Fibroblast of upper back skin (primary cell): ENCODE measurements around the gene CHCHD6.

Experiments used
- DNase-seq: peaks from one replicate; pipeline ENCODE4 v3.0.0-alpha.2; 2013

The CHCHD6 gene

DNA sequence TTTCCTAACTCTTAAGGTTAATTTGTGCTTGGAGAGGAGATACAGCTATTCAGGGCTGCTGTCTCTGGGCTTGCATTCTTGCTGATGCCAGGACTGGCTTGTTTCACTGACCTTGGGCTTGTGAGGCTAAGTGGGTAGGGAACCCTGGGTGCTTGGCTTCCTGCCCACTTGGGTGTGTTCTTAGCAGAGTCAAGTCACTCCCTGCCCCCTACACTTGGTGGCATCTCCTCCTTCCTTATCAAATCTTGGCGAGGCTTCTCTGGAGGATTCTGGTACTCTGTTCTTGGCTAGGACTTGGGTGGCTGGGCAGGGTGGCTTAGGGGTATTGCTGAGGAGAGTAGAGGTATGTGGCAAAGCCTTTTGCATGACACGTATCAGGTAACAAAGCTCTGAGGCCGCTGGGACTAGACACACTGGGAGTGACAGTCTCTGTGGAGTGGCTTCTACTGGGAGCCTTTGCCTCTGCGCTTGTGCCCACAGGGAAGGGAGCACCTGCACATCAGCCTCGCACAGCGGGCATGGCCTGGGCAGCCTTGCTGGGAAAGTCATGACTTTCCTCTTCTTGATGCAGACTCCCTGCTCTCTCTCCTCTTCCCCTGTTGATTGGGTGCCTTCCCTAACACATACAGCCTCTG is 41.8 kb downstream of the CHCHD6 start:
- no peak for DNase-seq

- peak; percentile 68 for DNase-seq
Measured at GRCh38 chr3:126746395-126747177, 42.5 kb downstream of the CHCHD6 start.

DNA sequence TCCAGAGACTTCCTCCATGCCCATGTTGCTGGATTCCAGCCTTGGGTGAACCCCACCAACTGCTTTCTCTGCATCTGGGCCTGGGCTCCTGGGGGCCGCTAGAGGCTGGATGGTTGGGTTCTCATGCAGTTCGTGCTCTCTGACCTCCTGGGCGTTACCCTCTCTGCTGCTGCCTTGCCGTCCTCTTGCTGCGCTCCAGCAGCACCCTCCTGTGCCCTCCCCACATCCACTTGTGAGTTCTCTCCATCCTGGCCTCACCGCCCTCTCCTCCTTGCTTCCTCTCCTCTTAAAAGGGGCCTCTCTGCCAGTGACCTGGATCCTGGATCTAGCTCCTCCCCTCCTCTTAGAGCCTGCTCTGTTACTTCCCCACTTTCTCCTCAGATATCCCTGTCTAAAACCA is 43.7 kb downstream of the CHCHD6 start:
- no peak for DNase-seq

DNA sequence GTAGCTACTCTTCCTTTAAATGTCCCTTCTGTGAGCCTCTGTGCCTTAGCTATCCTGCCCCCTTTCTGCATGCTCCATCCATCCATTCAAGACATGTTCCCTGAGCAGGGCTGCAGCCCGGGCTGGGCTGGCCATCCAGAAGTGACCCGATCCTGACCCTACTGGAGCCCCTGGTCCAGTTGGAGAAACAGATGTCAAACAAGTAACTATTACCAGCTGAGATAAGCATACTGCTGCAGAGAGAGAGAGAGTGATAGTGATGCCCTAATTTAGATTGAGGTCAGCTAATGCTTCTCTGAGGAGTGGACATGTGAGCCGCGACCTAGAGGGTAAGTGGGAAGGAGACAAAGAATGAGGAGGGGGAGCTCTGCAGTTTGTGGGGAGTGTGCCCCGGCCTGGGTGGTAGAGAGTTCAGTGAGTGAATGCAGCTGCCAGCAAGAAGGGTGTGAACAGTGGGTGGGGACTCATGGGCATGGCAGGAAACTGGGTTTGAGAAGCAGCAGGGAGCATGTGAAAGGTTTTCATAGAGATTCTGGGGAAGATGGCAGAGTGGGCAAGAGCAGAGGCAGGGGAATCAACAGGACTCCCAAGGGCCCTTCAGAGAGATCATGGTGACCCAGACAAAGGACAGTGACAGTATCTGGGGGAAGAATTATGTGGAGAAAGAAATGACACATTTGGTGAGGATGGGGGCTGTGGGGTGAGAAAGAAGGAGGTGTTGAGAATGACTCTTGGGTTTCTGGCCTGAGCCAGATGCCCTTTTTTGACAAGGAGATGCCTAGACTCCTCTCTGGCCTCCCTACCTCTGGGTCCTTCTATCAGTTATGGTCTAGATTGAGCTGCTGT is 44.9 kb downstream of the CHCHD6 start:
- DNase-seq, result no peak

DNA sequence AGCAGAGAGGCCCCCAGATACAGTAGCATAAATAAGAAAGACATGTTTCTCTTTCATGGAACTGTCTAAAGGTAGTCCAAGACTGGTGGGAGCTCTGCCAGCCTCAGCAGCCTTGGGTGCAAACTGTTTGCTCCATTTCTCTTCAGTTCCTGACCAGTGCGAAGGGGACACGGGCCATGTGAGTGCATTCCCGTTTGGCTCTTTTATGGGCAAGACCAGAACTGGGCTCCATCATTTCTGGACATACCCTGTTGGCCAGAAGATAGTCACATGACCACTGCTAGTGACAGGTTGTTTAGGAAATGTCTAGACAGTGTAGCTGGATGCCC is 45.5 kb downstream of the CHCHD6 start:
- no peak for DNase-seq

- no peak for DNase-seq
Measured at GRCh38 chr3:126749931-126750755, 46.1 kb downstream of the CHCHD6 start.

GRCh38 chr3:126750756-126751121 is 46.7 kb downstream of the CHCHD6 start:
- no peak for DNase-seq

DNA sequence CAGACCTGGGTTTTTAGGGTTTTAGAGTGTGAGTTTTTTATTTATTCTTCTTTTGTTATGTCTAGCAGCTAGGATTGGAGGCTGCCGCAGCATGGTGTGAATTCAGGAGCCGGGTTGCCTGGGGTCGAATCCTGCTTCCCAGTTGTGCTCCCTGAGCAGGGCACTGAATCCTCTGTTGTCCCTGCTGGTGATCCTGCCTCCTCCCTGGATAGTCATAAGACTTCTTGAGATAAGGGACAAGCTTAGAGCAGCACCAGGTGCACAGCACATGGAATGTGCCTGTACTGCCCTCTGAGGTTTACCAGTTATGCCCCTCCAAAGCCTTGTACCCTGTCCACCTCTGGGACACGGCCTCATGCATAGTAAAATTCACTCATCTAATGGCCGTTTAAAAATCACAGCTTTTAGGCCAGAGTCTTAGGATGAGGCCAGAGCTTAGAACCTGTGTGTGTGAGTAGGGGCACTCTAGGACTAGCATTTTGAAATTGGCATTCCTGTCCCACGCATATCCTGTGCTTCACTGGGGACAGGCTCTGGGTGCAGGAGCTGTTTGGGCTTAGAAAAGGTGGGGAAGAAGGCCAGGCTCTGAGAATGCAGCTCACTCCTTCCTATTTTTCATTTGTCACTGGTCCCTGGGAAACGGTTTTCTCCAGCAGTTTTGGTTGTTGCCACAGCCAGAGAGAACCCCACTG is 47.7 kb downstream of the CHCHD6 start:
- DNase-seq, result no peak

GRCh38 chr3:126752303-126753190 is 48.5 kb downstream of the CHCHD6 start:
- peak; percentile 79 for DNase-seq

DNA sequence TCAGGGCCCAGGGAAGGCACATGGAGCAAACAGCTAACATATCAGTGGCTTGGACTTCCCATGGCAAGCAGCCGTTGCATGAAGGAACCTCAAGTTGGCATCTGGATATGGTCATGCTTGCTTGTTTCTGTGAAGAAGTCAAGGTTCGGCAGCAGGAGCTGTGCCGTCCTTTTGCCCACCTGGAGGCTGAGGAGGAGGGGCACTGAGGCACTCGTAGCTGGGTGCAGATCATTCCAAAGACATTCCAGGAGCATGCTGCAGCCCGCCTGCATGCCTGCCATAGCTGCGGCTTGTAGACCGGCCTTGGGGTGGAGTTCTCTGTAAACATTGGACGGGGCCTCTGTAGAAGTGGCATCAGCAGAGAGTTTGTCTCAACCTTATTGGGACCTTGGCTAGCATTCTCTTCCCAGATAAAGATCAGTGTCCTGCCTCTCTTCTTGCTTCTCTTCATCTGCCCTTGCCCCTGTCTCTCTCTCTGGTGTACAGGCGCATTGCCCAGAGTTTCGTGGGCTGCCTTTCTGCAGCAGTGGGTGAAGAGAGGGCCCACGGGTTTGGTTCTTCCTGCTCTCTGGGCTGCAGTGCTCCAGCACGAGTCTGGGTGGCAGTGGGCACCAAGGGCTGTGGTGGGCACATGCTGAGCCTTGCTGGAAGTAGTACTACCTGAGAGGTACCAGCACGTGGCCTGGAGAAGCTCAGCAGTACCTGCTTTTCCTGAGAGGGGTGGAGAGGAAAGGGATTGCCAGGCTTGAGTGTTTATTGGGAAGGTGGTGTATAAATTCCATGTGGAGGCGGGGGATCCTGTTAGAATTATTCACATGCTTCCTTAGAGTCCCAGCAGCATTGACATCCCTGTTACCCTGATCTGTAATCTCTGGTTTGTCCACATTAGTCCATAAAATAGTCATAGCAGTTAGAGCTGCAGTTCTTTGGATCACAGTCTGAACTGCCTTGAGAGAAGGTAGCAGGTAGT is 49.4 kb downstream of the CHCHD6 start:
- DNase-seq, result peak; percentile 63

DNA sequence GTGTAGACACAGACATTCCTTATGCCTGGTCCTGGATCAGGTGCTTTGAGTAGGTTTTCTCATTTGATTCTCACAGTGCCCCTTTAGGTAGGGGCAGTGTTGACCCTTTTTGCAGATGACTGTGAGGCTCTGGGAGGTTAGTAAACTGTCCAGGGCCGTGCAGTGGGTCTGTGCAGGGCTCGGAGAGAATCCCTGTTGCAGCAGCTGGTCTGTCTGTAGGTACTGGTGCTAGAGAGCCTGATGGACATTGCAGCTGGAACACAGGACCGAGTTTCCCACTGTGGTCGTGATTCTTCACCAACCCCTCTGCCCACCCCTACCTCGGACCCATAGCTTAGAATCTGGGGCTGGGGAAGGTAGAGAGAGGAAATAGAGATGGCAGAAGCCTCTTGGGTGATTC is 51.8 kb downstream of the CHCHD6 start:
- no peak for DNase-seq

GRCh38 chr3:126758026-126758425 is 54.0 kb downstream of the CHCHD6 start:
- no peak for DNase-seq

DNA sequence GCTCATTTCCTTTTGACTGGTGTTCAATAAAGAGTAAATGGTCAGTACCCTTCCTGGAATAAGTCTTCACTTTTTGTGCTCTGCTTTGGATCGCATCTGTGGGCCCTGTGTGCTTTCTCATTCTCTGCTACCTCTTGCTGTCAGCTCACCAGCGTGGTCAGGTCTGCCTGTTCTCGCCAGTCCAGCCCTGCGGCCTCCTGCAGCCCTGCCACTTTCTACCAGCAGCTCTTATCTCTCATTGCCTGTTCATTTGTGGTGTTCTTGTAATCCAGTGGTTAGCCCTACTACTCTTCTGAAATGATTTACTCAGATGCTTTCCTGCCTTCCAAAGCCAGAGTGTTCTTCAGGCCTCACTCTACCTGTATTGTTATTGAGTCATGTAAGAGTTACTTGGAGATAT is 54.8 kb downstream of the CHCHD6 start:
- DNase-seq, result no peak

DNA sequence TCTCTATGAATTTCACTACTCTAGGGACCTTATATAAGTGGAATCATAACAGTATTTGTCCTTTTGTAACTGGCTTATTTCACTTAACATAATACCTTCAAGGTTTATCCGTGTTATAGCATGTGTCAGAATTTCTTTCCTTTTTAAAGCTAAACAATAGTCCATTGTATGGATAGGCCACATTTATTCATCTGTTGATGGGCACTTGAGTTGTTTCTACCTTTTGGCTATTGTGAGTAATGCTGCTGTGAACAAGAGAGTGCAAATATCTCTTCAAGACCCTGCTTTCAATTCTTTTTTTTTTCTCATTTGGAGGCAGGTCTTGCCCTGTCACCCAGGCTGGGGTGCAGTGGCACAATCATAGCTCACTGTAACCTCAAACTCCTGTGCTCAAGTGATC is 56.5 kb downstream of the CHCHD6 start:
- DNase-seq, result no peak

DNA sequence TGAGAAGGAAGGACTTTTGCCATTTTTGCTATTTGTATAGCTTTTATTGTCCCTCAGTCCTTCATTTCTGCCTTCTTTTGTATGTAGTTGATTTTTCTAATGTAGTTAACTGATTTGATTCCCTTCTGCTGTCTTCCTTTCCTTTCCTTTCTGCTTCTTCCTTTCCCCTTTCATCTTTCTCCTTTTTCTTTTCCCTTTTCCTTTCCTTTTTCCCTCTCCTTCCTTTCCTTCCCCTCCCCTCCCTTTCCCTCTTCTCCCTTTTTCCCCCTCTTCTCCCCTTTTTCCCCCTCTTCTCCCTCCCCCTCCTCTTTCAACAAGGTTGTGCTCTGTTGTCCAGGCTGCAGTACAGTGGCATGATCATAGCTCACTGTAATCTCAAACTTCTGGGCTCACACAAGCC is 59.0 kb downstream of the CHCHD6 start:
- no peak for DNase-seq

DNA sequence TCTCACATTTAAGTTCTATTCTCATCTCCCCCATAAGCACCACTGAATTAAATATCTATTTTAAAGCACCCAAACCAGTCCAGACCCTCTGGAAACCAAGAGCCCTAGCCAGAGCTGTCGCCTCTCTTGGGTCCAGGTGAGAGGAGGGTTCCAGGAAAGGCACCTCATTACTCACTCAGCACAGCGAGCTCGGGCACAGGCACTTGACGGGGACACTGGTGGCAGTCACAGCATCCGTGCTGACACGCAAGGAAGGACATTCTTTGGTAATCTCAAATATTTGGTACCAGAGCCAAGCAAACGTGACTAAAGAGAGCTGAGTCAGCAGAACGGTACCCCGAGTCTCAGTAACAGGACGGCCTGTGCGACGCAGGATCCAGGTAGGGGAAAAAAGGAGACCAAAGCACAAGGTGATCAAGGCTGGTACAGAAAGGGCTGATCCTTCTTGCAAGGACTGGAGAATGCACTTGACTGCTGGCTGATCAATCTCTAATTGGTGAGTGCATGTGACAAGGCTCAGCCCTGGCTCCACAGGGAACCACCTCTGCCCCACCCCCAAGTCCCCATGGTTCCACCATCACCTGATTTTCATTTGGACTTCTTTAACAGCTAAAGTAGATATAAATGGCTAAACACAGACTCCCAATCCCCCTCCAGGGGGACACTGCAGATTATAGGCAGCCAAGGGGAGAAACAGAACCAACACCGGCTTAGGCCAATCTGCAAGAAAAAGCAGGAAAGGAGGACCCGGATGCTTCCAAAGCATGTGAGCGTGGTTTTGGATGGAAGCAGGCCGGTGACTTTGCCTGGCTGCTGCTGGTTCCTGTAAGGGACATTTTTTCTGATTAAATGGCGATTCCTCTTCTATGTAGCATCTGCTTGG is 61.4 kb downstream of the CHCHD6 start:
- no peak for DNase-seq

DNA sequence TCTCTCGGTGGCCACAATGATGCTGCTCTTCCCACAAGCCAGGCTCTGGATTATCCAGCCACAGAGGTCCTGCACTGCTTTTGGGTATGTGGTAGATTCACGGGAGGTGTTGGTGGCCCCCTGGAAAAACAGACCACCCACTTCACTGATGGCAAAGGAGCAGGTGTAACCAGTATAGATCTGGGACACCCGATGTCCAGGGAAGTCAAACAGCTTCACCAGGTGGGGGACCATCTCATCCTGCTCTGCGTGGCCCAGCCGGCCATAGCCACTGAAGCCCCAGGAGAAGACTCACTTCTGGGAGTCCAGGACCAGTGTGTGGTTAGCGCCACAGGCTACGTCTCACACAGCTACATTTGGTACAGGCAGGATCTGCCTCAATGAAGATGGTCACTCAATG is 62.6 kb downstream of the CHCHD6 start:
- no peak for DNase-seq

- no peak for DNase-seq
Measured at GRCh38 chr3:126768903-126769302, 64.9 kb downstream of the CHCHD6 start.

DNA sequence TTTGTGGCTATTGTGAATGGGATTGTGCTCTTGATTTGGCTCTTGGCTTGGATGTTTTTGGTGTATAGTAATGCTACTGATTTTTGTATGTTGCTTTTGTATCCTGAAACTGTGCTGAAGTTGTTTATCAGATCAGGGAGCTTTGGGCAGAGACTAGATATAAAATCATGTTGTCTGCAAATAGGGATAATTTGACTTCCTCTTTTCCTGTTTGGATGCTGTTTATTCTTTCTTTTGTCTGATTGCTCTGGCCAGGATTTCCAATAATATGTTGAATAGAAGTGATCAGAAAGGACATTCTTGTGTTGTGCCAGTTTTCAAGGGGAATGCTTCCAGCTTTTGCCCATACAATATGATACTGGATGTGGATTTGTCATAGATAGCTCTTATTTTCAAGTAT is 66.1 kb downstream of the CHCHD6 start:
- no peak for DNase-seq
